HG02943 (cell line): ENCODE measurements around the gene XCL1.
"Not testable (repeated sequence)": the region's sequence is repeated elsewhere in the genome, so short reads cannot be mapped to it uniquely, and the experiment has no call there.

Experiments used
- ATAC-seq: cut with Tn5 transposase; IDR thresholded peaks from one replicate; pipeline ENCODE4 v1.9.1; 2021; ENCODE audit warnings: mild to moderate bottlenecking, low read depth, moderate library complexity; ENCODE audit not compliant: unreplicated experiment

XCL1 gene

GRCh38 chr1:168567007-168567406, 9.4 kb upstream of the XCL1 start:
- no peak for ATAC-seq

GRCh38 chr1:168567568-168567967, 8.8 kb upstream of the XCL1 start:
- no peak for ATAC-seq

GRCh38 chr1:168568346-168568745, 8.1 kb upstream of the XCL1 start:
- ATAC-seq: no peak

- no peak for ATAC-seq
These were observed 5.8 kb upstream of the XCL1 start for GRCh38 chr1:168570652-168571051.

GRCh38 chr1:168572633-168573032, 3.8 kb upstream of the XCL1 start:
- no peak for ATAC-seq

GRCh38 chr1:168574234-168574633, 2.2 kb upstream of the XCL1 start:
- not testable (repeated sequence) for ATAC-seq

GRCh38 chr1:168578531-168579185, 2.3 kb downstream of the XCL1 start:
- ATAC-seq: not testable (repeated sequence)

- ATAC-seq: not testable (repeated sequence)
These were observed 3.9 kb downstream of the XCL1 start for GRCh38 chr1:168580290-168580689.

- ATAC-seq: not testable (repeated sequence)
These were observed 4.6 kb downstream of the XCL1 start for GRCh38 chr1:168580991-168581390.

- no peak for ATAC-seq
These were observed 5.6 kb downstream of the XCL1 start for GRCh38 chr1:168581817-168582572.

GRCh38 chr1:168582688-168583336, 6.4 kb downstream of the XCL1 start:
- no peak for ATAC-seq

GRCh38 chr1:168583571-168583970, 7.2 kb downstream of the XCL1 start:
- no peak for ATAC-seq

GRCh38 chr1:168585191-168585590, 8.8 kb downstream of the XCL1 start:
- ATAC-seq: no peak

- ATAC-seq: no peak
These were observed 9.5 kb downstream of the XCL1 start for GRCh38 chr1:168585937-168586336.

GRCh38 chr1:168589167-168589566, 12.8 kb downstream of the XCL1 start:
- ATAC-seq: no peak

GRCh38 chr1:168591066-168591465, 14.7 kb downstream of the XCL1 start:
- ATAC-seq: no peak

- ATAC-seq: no peak
These were observed 15.3 kb downstream of the XCL1 start for GRCh38 chr1:168591641-168592250.

GRCh38 chr1:168595403-168595802, 19.0 kb downstream of the XCL1 start:
- not testable (repeated sequence) for ATAC-seq

- ATAC-seq: no peak
These were observed 21.7 kb downstream of the XCL1 start for GRCh38 chr1:168598125-168598524.

- no peak for ATAC-seq
These were observed 22.5 kb downstream of the XCL1 start for GRCh38 chr1:168598892-168599291.

GRCh38 chr1:168599641-168600040, 23.2 kb downstream of the XCL1 start:
- ATAC-seq: no peak
